ENCODE results near the gene ANKRD33B. TPM values are rescaled to one million over a fixed set of nuclear protein-coding genes. Genes with fewer than 3 reads are reported as not detected.

The ANKRD33B gene
- total RNA-seq, 2 experiments from 2014 or later = 6.8 to 13.8 TPM

GRCh38 chr5:10665799-10666198 is 101.9 kb downstream of the ANKRD33B start:
- H3K27ac Mint-ChIP-seq = no peak overlapping the region
- DNase-seq = no peak
- peaks cover under 1% of the 10 kb centered on the region for H3K27me3 Mint-ChIP-seq
- H3K4me1 Mint-ChIP-seq = peaks cover 1% of the 10 kb centered on the region
- no peaks in the 10 kb centered on the region for H3K9me3 Mint-ChIP-seq (ENCODE audit: low read depth)
- H3K36me3 Mint-ChIP-seq = no peaks in the 10 kb centered on the region
- H3K4me3 Mint-ChIP-seq = no peak overlapping the region
- CTCF ChIA-PET = no interaction called here
- ATAC-seq = no peak

GRCh38 chr5:10666531-10667299 is 102.8 kb downstream of the ANKRD33B start:
- Mint-ChIP-seq H3K4me3 (no peak overlapping the region), H3K27me3 (peaks cover 2% of the 10 kb centered on the region)

GRCh38 chr5:10667431-10668057 is 103.7 kb downstream of the ANKRD33B start:
- ATAC-seq = no peak
- CTCF ChIA-PET = no interaction called here

More at GRCh38 chr5:10666531-10667299, 102.8 kb downstream of the ANKRD33B start:
- no peaks in the 10 kb centered on the region for H3K9me3 Mint-ChIP-seq (ENCODE audit: low read depth)
- peaks cover 2% of the 10 kb centered on the region for H3K4me1 Mint-ChIP-seq
- CTCF ChIA-PET = no interaction called here
- DNase-seq (no peak), ATAC-seq (no peak)
- H3K36me3 Mint-ChIP-seq = no peaks in the 10 kb centered on the region
- H3K27ac Mint-ChIP-seq = no peak overlapping the region

DNA sequence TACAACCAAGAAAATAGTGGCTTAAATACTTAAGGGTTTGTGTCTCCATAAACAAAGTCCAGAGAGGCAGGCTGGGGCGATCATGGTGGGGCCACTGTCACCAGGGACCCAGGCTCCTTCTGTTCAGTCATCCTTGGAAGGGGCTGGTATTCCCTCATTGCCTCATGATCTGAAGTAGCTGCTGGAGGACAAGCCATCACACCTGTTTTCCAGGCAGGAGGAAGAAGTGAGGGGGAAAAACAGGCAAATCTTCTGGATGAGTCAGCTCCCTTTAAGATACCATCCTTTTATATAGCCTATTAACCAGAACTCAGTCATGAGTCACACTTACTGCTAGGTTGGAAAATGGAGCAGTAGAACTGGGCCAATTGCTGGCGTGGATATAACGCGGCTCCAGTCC is 104.8 kb downstream of the ANKRD33B start:
- Mint-ChIP-seq H3K9me3 (ENCODE audit: low read depth) (no peaks in the 10 kb centered on the region), H3K4me1 (peaks cover 2% of the 10 kb centered on the region), H3K36me3 (no peaks in the 10 kb centered on the region), H3K27me3 (peaks cover 2% of the 10 kb centered on the region), H3K27ac (no peak overlapping the region), H3K4me3 (no peak overlapping the region)
- CTCF ChIA-PET = no interaction called here
- no peak for DNase-seq
- ATAC-seq = no peak

More at GRCh38 chr5:10667431-10668057, 103.7 kb downstream of the ANKRD33B start:
- DNase-seq = no peak
- Mint-ChIP-seq H3K4me3 (no peak overlapping the region), H3K4me1 (peaks cover 2% of the 10 kb centered on the region), H3K27me3 (peaks cover 2% of the 10 kb centered on the region), H3K27ac (no peak overlapping the region), H3K36me3 (no peaks in the 10 kb centered on the region), H3K9me3 (ENCODE audit: low read depth) (no peaks in the 10 kb centered on the region)

- no peak for ATAC-seq
- H3K27me3 Mint-ChIP-seq = peaks cover 2% of the 10 kb centered on the region
- H3K4me3 Mint-ChIP-seq = no peak overlapping the region
- no peak for DNase-seq
- H3K9me3 Mint-ChIP-seq (ENCODE audit: low read depth) = no peaks in the 10 kb centered on the region
- CTCF ChIA-PET = no interaction called here
- no peaks in the 10 kb centered on the region for H3K36me3 Mint-ChIP-seq
- peaks cover 2% of the 10 kb centered on the region for H3K4me1 Mint-ChIP-seq
- H3K27ac Mint-ChIP-seq = no peak overlapping the region
Measured at GRCh38 chr5:10669983-10670382, 106.1 kb downstream of the ANKRD33B start.

DNA sequence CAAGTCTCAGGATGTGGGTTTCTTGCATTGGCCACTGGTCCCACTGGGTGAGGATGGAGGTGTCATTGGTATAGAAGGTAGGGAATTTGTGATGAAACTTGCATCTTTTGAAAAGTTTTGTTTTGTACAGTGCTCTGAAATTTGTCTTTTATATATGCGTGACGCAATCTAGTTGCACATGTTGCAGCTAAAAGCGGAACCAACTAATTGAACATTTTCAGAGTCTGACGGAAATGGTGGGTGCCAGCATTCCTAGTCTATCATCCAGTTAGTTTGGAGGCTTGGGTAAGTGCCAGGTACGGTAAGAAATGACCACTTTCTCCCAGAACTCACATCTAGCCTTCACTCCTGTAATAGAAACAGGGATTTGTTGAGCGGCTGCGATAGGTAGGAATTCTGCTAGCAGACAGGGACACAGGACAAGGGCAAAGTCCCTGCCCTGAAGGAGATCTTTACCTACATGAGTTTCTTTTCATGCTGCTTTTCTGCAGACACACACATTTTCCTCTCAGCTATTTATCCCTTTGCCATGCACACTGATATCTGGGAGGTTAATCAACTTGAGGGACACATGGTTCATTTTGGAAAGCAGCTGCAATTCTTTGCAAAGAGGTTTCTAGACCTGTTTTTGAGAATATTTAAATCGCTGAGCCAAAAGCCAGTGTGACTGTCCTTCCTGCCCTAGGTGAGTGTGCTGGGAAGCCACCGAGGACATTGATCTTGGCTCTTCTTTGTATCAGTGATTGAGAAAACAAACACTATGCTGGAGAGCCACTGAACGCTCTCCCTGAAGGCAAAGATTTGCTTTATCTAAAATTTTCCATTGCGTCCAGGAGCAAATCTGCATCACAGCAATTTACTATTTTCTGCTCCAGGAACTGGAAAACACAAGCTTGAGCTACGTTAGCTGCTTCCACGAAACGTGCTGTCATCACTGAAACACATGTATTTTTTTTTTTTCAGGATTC is 107.5 kb downstream of the ANKRD33B start:
- H3K27ac Mint-ChIP-seq = no peak overlapping the region
- H3K4me1 Mint-ChIP-seq = peaks cover 2% of the 10 kb centered on the region
- H3K4me3 Mint-ChIP-seq = no peak overlapping the region
- no peaks in the 10 kb centered on the region for H3K36me3 Mint-ChIP-seq
- no peak for ATAC-seq
- no peak for DNase-seq
- CTCF ChIA-PET = interaction anchor here (0.9 to 1.4 kb wide), 2 partner anchors 31 to 96 kb away, joined by 3 to 4 read pairs; no protein-coding TSS in a partner anchor
- no peaks in the 10 kb centered on the region for H3K9me3 Mint-ChIP-seq (ENCODE audit: low read depth)
- H3K27me3 Mint-ChIP-seq = peaks cover 2% of the 10 kb centered on the region

DNA sequence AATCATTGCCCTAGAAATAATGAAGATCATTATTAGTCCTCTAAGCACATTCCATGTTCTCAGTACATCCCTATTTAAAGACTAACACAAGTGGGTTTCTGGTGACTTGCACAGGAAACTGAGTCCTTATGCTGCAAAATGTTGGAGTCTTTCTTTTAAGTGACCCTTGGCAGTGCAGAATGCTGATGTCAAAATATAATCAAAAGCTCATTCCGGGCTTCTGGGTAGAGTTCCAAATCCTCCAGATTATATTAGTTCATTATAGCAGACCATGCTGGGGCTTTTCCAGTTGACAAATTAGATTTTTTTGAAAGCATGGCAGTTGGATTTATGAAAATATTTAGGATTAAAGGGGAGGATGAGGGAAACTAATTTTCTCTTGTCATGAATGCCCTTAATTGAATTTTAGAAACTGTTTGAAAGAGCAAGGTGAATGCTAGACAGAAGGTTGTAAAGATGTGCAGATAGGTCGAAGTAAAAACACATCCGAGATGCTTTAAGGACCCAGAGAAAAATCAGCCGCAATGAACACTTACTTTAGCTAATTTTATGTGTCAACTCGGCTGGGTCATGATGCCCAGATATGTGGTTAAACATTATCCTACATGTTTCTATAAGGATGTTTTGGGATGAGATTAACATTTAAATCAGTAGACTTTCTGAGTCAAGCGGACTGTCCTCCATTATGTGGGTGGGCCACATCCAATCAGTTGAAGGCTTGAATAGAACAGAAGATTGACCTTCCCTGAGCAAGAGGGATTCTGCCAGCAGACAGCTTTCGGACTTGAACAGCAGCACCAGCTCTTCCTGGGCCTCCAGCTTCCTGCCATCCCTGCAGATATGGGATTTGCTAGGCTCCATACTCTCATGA is 108.5 kb downstream of the ANKRD33B start:
- Mint-ChIP-seq H3K27ac (no peak overlapping the region), H3K4me3 (no peak overlapping the region), H3K27me3 (peaks cover 2% of the 10 kb centered on the region), H3K9me3 (ENCODE audit: low read depth) (peaks cover under 1% of the 10 kb centered on the region), H3K4me1 (peaks cover 2% of the 10 kb centered on the region), H3K36me3 (peaks cover 4% of the 10 kb centered on the region)
- no peak for DNase-seq
- no peak for ATAC-seq
- CTCF ChIA-PET = interaction anchor here (0.9 to 1.4 kb wide), 2 partner anchors 30 to 97 kb away, joined by 3 to 4 read pairs; no protein-coding TSS in a partner anchor

DNA sequence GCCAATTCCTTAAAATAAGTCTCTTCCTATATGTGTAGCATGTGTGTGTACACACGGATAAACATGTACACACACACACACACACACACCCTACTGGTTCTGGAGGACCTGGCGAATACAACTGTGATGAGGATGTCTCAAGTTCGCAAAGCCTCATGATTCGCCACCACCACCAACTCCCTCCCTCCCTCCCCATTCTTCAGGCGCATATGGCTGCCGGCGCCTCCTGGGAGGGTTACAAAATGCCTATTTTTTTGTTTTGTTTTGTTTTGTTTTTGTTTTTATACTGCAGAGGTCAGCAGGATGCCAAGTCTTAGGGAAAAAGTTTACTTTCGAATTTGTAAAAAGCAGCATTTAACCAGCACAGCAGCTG is 109.1 kb downstream of the ANKRD33B start:
- no peak for ATAC-seq
- H3K4me1 Mint-ChIP-seq = peaks cover 2% of the 10 kb centered on the region

GRCh38 chr5:10673407-10673806 is 109.5 kb downstream of the ANKRD33B start:
- DNase-seq (no peak), ATAC-seq (no peak)
- peaks cover 2% of the 10 kb centered on the region for H3K9me3 Mint-ChIP-seq (ENCODE audit: low read depth)
- H3K36me3 Mint-ChIP-seq = peaks cover 11% of the 10 kb centered on the region
- H3K4me3 Mint-ChIP-seq = no peak overlapping the region
- CTCF ChIA-PET = no interaction called here
- no peak overlapping the region for H3K27ac Mint-ChIP-seq
- H3K27me3 Mint-ChIP-seq = peaks cover 2% of the 10 kb centered on the region
- peaks cover 2% of the 10 kb centered on the region for H3K4me1 Mint-ChIP-seq

More for the DNA sequence above, 109.1 kb downstream of the ANKRD33B start:
- no peak overlapping the region for H3K27ac Mint-ChIP-seq
- peaks cover 2% of the 10 kb centered on the region for H3K9me3 Mint-ChIP-seq (ENCODE audit: low read depth)
- no peak overlapping the region for H3K4me3 Mint-ChIP-seq
- no peak for DNase-seq
- peaks cover 11% of the 10 kb centered on the region for H3K36me3 Mint-ChIP-seq
- CTCF ChIA-PET = no interaction called here
- peaks cover 2% of the 10 kb centered on the region for H3K27me3 Mint-ChIP-seq

DNA sequence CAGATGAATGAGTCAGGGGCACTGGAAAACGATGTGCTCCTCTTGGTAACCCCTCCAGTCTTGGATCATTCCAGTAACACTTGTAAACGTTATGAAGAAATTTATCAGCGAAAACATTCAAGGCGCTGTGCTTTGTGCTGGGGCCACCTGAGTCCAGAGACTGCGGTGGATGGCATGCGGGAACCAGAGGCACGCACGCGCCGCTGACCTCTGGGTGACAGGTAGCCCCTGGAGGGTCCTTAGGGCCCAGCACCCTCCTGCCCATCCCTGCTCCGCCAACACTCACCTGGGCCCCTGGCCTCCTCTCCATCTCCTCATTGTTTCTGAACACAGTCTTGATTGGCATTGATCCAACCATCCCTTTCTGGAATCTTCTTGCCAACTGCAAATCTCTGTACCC is 110.2 kb downstream of the ANKRD33B start:
- Mint-ChIP-seq H3K27me3 (peaks cover 2% of the 10 kb centered on the region), H3K4me1 (peaks cover 2% of the 10 kb centered on the region), H3K36me3 (peaks cover 11% of the 10 kb centered on the region), H3K9me3 (ENCODE audit: low read depth) (peaks cover 2% of the 10 kb centered on the region), H3K4me3 (no peak overlapping the region), H3K27ac (no peak overlapping the region)
- ATAC-seq (no peak), DNase-seq (no peak)
- CTCF ChIA-PET = no interaction called here

DNA sequence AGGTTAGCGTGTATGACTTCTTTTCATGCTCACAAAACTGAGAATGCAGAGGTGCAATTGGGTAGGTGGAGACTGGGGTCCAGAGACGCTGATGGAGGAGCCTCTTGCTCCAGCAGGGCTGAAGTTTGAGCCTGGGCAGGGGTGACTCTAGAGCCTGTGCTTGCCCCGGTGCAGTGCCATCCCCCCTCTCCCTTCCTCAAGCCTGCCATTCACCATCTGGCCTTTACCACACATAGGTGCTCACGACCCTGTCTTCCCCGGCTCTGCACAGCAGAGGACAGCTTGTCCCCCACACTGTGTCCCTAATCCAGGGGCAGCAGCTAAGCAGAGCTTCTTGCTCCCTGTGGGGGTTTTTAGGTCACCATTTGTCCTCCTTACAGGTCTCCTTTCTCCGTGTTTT is 110.7 kb downstream of the ANKRD33B start:
- Mint-ChIP-seq H3K4me3 (no peak overlapping the region), H3K9me3 (ENCODE audit: low read depth) (peaks cover 2% of the 10 kb centered on the region), H3K27me3 (peaks cover 2% of the 10 kb centered on the region), H3K27ac (no peak overlapping the region), H3K36me3 (peaks cover 11% of the 10 kb centered on the region), H3K4me1 (peaks cover 2% of the 10 kb centered on the region)
- CTCF ChIA-PET = no interaction called here
- DNase-seq (no peak), ATAC-seq (no peak)

- CTCF ChIA-PET = interaction anchor here (1.7 kb wide), 1 partner anchor 47 kb away, joined by 8 read pairs; no protein-coding TSS in a partner anchor
- peaks cover 16% of the 10 kb centered on the region for H3K36me3 Mint-ChIP-seq
- H3K9me3 Mint-ChIP-seq (ENCODE audit: low read depth) = peaks cover 2% of the 10 kb centered on the region
- H3K27me3 Mint-ChIP-seq = peaks cover 2% of the 10 kb centered on the region
- no peak for ATAC-seq
- H3K27ac Mint-ChIP-seq = no peak overlapping the region
- no peak overlapping the region for H3K4me3 Mint-ChIP-seq
- H3K4me1 Mint-ChIP-seq = peaks cover 2% of the 10 kb centered on the region
- DNase-seq = no peak
Measured at GRCh38 chr5:10675177-10675700, 111.4 kb downstream of the ANKRD33B start.

All from activated CD8-positive, alpha-beta memory T cell treated with anti-CD3 and anti-CD28 coated beads, Interleukin-2, amount 10 ng/mL, durations not matched to agents 7 days and 5 days (primary cell).